NB4 (cell line): ENCODE results near the gene VWA1.

Experiments used
- CTCF ChIP-seq: IDR thresholded peaks from one replicate; pipeline ENCODE4 v1.5.1; 2012; ENCODE audit warnings: low read depth, low read length
- MAX ChIP-seq: IDR thresholded peaks from 2 replicates; pipeline ENCODE4 v1.6.1; 2011; ENCODE audit warnings: low read depth, low read length
- POLR2A ChIP-seq: IDR thresholded peaks from 2 replicates; pipeline ENCODE4 v1.6.1; 2011; ENCODE audit warnings: mild to moderate bottlenecking; ENCODE audit not compliant: insufficient read length; ENCODE audit errors: extremely low read depth

- TF ChIP-seq POLR2A (no peak), CTCF (no peak), MAX (no peak)
These were observed 4.3 kb upstream of the VWA1 start for GRCh38 chr1:1430992-1431844.
